Erythroblast (primary cell): ENCODE results near the gene RPGRIP1L.

Experiments
- GATA1 ChIP-seq: IDR thresholded peaks from 2 replicates; pipeline ENCODE4 v1.6.1; 2011; ENCODE audit warnings: low read depth, mild to moderate bottlenecking, control low read depth, low read length, moderate library complexity
- POLR2A ChIP-seq: IDR thresholded peaks from 2 replicates; pipeline ENCODE4 v1.6.1; 2011; ENCODE audit warnings: mild to moderate bottlenecking, low read length

- TF ChIP-seq POLR2A (no peak), GATA1 (no peak)
Measured at GRCh38 chr16:53625221-53625620, 78.4 kb downstream of the RPGRIP1L start.
